Transverse colon (tissue), 3 donors: ENCODE results near the gene DNAI2.

Experiments used
- CTCF ChIP-seq, 5 experiments: fragments of 200-600 bp in 3 of 5; fragments of 450-650 bp in 2 of 5; sonication (generic) in 3 of 5; IDR thresholded peaks; 1 replicate in 2 of 5; 2 replicates in 3 of 5; pipeline ENCODE4 v1.5.1; 2016 to 2017; ENCODE audit warnings: antibody characterized with exemption in 5 of 5, inconsistent platforms in 3 of 5, mild to moderate bottlenecking in 2 of 5, moderate library complexity in 1 of 5
- POLR2A ChIP-seq: fragments of 450-650 bp; IDR thresholded peaks from one replicate; pipeline ENCODE4 v1.6.1; 2016; ENCODE audit warnings: antibody characterized with exemption, mild to moderate bottlenecking, moderate library complexity

GRCh38 chr17:74296548-74296936, 22.5 kb downstream of the DNAI2 start:
- TF ChIP-seq CTCF (IDR thresholded peaks at IDR 0.05) (peak; percentile 32 to 49 (median 34)), POLR2A (no peak)
